GM18951 (cell line): ENCODE data around the gene TMTC1.

ENCODE experiments used
- POLR2A ChIP-seq: IDR thresholded peaks from 4 replicates; pipeline ENCODE4 v1.6.1; 2011; ENCODE audit warnings: mild to moderate bottlenecking; ENCODE audit not compliant: insufficient read length, insufficient read depth; ENCODE audit errors: extremely low read depth
- in situ Hi-C: fragments of 300-500 bp; cut with MboI; formaldehyde crosslinking; loops from one replicate; pipeline ENCODE4 v1.12.0; 2022; ENCODE audit warnings: low sequenced_read_pairs, mixed read lengths, inconsistent platforms; ENCODE audit not compliant: unreplicated experiment

Gene TMTC1

GRCh38 chr12:29543036-29543435, 240.7 kb downstream of the TMTC1 start:
- in situ Hi-C loops, result no loop called here
- no peak for TF ChIP-seq POLR2A

GRCh38 chr12:29537298-29537697, 246.4 kb downstream of the TMTC1 start:
- TF ChIP-seq POLR2A, result no peak
- in situ Hi-C loops, result no loop called here

- in situ Hi-C loops, result no loop called here
- no peak for TF ChIP-seq POLR2A
These were observed 248.8 kb downstream of the TMTC1 start for GRCh38 chr12:29534935-29535334.

GRCh38 chr12:29533815-29534489, 249.8 kb downstream of the TMTC1 start:
- in situ Hi-C loops, result no loop called here
- no peak for TF ChIP-seq POLR2A

GRCh38 chr12:29531471-29531870, 252.3 kb downstream of the TMTC1 start:
- TF ChIP-seq POLR2A, result no peak
- in situ Hi-C loops, result no loop called here

- no peak for TF ChIP-seq POLR2A
- in situ Hi-C loops, result no loop called here
These were observed 253.3 kb downstream of the TMTC1 start for GRCh38 chr12:29530436-29530835.

GRCh38 chr12:29528161-29528560, 255.6 kb downstream of the TMTC1 start:
- in situ Hi-C loops, result no loop called here
- TF ChIP-seq POLR2A, result no peak

GRCh38 chr12:29521951-29522350, 261.8 kb downstream of the TMTC1 start:
- TF ChIP-seq POLR2A, result no peak
- in situ Hi-C loops, result no loop called here

- in situ Hi-C loops, result no loop called here
- TF ChIP-seq POLR2A, result no peak
These were observed 264.1 kb downstream of the TMTC1 start for GRCh38 chr12:29519585-29520182.

GRCh38 chr12:29518407-29518806, 265.3 kb downstream of the TMTC1 start:
- no peak for TF ChIP-seq POLR2A
- in situ Hi-C loops, result no loop called here

- no peak for TF ChIP-seq POLR2A
- in situ Hi-C loops, result no loop called here
These were observed 266.5 kb downstream of the TMTC1 start for GRCh38 chr12:29517264-29517663.

GRCh38 chr12:29516431-29516875, 267.3 kb downstream of the TMTC1 start:
- in situ Hi-C loops, result no loop called here
- no peak for TF ChIP-seq POLR2A

- in situ Hi-C loops, result no loop called here
These were observed 273.1 kb downstream of the TMTC1 start for GRCh38 chr12:29510591-29511185.

GRCh38 chr12:29509503-29509902, 274.2 kb downstream of the TMTC1 start:
- no peak for TF ChIP-seq POLR2A
- in situ Hi-C loops, result no loop called here

More at GRCh38 chr12:29510591-29511185, 273.1 kb downstream of the TMTC1 start:
- TF ChIP-seq POLR2A, result no peak
